Fibroblast of the aortic adventitia (primary cell): ENCODE results near the gene RBKS. TPM values are rescaled to one million over a fixed set of nuclear protein-coding genes. Genes with fewer than 3 reads are reported as not detected.

Experiments used
- DNase-seq: peaks from one replicate; pipeline ENCODE4 v3.0.0-alpha.2; 2010; ENCODE audit warnings: low read depth
- H3K4me3 ChIP-seq: 2 replicates; pipeline ENCODE4 v1.5.1; 2011; ENCODE audit warnings: low read depth, mild to moderate bottlenecking, control low read depth, low read length, moderate library complexity
- total RNA-seq: library from RNA; depleted of rRNA; stranded (reverse); fragments of >200 nt; gene quantifications from 2 replicates; pipeline ENCODE4 v1.2.3, GENCODE V29; 2012; ENCODE audit warnings: low replicate concordance
- TF ChIP-seq, protein P1 (sequence below): IDR thresholded peaks from 2 replicates; pipeline ENCODE4 v1.5.1; 2011; ENCODE audit warnings: mild to moderate bottlenecking, low read length, control low read depth, inconsistent platforms; ENCODE audit not compliant: insufficient read depth

RBKS gene
- total RNA-seq, 1 donor, result 1.4 TPM

DNA sequence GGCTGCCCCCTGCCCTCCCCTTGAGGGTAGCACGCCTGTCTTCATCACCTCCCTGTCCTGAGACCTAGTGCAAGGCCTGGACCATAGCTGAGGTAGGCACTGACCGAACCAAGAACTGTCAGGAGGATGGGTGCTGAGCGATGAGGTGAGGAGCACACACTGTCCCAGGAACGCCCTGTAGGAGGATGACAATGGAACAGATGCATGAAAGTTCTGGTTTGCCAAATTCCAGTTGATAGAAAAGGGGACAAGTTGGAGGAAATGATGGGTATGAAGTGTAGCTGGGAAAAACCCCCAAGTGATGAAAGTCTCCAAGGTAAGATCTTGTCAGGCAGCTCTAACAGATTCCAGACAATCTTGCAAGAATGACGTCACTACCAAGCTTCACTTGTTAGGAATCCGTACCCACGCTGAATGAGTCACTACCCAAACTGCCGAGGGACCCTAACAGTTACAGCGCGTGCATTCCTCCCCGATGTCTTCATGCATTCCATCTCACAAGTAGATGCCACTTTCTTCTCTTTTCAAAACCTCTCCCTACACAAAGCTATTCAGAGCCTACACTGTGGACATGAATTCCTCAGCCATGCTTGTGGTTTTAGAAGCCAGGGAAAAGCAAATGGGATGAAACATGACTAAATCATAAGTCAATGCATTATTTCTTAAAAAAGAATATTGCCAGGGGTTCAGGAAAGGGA is 91.1 kb downstream of the RBKS start:
- no peak overlapping the region for H3K4me3 ChIP-seq
- TF ChIP-seq, protein P1, sequence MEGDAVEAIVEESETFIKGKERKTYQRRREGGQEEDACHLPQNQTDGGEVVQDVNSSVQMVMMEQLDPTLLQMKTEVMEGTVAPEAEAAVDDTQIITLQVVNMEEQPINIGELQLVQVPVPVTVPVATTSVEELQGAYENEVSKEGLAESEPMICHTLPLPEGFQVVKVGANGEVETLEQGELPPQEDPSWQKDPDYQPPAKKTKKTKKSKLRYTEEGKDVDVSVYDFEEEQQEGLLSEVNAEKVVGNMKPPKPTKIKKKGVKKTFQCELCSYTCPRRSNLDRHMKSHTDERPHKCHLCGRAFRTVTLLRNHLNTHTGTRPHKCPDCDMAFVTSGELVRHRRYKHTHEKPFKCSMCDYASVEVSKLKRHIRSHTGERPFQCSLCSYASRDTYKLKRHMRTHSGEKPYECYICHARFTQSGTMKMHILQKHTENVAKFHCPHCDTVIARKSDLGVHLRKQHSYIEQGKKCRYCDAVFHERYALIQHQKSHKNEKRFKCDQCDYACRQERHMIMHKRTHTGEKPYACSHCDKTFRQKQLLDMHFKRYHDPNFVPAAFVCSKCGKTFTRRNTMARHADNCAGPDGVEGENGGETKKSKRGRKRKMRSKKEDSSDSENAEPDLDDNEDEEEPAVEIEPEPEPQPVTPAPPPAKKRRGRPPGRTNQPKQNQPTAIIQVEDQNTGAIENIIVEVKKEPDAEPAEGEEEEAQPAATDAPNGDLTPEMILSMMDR, result no peak
- DNase-seq, result peak; percentile 100

DNA sequence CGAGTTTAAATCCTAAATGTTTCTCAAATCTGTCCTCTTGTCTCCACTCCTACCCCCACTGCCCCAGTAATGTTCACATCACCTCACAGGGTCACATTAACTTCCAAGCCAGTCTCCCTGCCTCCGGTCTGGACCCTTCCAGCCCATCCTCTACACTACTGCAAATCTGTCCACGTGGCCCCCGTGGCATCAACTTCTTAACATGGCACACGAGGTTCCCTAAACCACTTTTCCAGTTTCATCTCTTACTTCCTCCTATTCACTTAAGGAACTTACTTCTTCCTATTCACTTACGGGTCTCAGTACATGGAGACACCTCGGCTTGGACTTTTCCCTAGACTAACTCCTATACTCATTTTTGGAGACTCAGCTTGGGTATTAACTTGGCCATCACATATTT is 91.7 kb downstream of the RBKS start:
- TF ChIP-seq, protein P1, result no peak
- no peak overlapping the region for H3K4me3 ChIP-seq
- DNase-seq, result no peak

DNA sequence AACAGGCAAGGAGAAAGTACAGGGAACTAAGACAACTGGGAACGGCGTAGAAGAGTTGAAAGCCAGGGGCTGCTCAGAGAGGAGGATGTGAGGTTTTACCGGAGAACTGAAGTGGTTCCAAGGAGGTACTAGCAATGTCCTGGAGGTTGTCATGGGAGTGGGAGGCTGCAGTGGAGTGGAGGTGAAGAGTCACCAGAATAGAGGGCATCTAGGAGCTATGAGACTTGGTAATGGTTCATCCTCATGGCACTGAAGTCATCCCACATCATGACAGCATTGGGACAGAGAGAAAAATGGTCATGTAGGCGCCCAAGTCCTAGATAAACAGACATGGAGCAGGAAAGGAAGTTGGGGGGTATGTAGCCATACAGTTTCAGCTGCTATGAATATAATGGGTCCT is 92.3 kb downstream of the RBKS start:
- DNase-seq, result no peak
- no peak overlapping the region for H3K4me3 ChIP-seq
- TF ChIP-seq, protein P1, result no peak

DNA sequence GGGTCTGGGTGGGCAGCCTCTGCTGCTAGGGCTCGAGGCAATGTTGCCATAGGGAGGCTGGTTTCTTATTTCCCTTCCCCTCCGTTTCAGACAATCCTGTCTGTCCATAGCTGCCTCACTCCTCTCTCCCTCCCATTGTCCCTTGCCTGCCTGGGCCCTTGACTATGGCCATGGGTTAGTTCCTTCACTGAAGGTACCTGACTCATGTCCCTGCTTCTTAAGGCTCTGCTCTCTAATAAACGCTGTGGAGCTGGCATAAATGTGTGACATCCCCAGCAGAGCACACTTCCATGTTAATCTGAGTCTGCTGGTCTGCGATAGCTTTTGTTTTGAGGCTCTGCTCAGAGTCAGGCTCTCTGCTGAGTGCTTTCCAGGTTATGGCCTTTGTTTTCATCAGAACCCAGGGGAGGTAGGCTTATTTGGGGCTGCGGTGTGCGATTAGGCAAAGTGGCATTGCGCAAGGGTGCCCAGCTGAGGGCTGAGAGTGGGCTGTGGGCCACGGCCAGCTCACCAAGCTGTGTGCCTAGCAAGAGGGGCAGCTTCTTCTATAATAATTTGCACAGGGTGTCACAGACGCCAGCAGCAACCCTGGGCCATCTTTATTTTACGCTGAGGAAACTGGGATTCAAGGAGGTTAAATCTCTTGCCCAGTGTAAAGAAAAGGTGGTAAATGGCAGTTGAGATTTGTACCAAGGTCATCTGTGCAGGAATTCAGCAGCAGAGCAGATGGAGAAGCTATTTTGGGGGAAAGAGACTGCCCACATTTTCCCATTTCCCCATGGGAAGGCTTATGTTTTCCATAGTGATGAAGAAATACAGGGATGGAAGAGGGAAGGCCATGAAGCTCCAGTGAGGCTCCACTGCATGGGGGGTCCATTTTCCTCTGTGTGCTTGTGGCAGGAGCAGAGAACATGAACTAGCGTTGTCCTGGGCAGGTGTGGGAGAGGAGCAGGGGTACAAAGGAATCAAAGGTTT is 93.1 kb downstream of the RBKS start:
- TF ChIP-seq, protein P1, result no peak
- no peak for DNase-seq
- no peak overlapping the region for H3K4me3 ChIP-seq

DNA sequence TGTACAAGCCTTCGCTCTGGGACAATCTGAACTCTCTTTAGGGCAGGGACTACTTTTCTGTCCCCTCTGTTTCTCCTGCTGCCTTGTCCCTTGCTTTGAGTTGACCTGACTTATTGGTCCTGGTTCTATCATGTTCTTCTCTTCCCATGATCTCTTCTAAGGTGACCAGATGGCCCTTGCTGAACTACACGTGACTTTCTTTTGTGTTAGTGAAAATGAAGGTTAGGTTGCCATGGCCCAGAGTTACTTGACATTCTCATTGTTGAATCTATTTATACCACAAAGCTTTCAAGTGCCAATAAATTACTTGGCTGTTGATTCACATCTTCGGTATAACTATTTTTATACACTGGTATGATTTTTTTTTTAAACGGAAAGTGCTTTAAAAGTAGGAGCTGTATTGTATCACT is 94.3 kb downstream of the RBKS start:
- no peak overlapping the region for H3K4me3 ChIP-seq
- TF ChIP-seq, protein P1, result no peak
- peak; percentile 76 for DNase-seq

DNA sequence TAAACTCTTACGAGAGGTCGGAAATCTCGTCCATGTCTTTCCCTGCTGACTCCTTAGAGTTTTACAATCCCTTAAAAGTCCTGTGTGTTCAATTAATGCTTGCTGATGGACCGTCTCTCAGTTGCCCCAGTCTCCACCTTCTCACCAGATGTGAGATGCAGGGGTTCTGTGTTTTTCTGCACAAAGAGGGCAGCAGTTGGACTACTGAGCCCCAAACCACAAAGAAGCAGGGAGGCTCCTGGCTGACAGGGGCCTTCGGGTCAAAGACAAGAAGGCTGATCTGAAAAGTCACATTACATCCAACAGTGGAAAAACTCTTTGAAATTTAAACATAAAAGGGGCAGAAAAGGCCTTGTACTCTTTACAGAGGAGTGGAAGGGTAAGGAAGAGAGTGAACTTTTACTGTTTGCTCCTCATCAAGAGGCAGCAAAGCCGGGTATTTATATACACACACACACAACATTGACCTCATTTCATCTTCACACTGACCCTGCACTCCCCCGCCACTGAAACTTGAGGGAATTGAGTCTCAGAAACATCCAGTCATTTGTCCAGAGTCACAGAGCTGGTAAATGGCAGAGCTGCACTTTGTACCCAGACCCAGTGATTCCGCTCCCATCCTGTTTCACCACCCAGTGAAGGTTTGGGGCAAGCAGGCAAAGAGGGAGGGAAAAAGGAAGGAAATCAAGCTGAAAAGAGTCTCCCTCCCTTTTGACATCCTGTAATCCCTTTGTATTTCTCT is 94.9 kb downstream of the RBKS start:
- DNase-seq, result no peak
- H3K4me3 ChIP-seq, result no peak overlapping the region
- TF ChIP-seq, protein P1, result no peak
